Measurements from ENCODE around the gene NHSL1.
A peak's percentile ranks its signal among the peaks of the same experiment; 100 is the strongest.

Gene NHSL1

DNA sequence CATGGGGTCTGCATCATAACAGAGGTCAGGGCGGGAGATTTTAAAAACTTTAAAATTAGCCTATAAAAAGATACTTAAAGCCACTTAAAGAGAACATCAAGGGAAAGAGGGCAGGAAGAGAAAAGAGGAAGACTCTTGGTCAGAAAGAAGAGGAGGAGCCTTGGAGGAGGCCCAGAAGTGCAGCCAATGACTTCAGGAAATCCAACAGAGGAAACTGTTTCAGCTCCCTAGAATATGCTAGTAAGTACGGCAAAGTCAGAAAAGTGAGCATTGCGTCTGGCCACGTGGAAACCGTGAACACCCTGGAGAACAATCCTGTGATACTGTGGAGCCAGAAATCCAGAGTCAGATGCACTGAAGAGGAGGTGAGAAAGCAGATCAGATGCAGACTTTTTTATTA is 22.5 kb upstream of the NHSL1 start:
- DNase-seq, result no peak

DNA sequence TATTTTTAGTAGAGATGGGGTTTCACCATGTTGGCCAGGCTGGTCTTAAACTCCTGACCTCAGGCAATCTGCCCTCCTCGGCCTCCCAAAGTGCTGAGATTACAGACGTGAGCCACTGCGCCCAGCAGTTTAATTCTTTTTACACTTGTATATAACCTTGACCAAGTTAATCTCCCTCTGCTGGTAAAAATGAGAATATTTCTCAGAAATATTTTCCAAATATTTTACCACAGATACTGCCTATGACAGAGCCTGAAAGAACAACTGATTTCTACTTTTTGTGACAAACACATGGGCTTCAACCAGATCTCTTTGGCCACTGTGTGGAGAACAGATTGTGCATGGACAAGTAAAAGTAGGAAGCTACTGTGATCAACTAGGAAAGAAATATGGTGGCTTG is 21.2 kb upstream of the NHSL1 start:
- no peak for DNase-seq

DNA sequence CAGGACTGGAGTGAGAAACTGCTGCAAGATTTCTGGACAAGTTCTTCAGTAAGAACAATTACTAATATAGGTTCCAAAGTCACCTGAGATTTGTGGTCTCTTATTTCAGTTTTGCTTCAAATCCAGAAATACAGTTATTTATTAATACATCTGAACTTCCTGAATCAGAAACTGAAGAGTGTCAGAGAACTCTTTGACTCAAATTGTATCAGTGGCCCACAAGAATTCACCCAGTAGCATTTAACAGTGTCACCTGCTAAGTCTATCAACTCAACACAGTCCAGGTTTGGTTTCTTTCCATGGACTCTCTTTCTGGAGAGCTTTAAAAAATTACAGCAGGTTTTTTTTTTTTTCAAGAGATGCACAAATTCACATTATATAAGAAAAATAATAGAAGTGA is 18.8 kb upstream of the NHSL1 start:
- DNase-seq, result no peak

DNA sequence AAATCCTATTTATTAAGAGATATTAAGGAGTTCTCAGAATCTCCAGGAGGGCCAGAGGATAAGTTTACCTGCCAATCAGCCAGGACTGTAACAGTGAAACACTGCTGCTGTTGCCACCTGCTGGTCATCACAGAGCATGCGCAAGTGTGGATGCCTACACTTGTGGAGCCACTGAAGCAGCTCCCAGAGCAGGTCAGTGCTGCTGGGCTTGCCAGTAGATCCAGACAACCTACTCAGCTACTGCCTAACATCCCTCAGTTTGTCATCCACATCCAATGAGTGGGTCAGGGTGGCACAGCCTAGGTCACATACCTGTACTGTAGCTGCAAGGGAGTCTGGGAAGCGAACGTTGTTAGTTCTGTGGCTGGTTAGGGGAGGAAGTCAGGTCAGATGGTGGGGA is 18.3 kb upstream of the NHSL1 start:
- no peak for DNase-seq

DNA sequence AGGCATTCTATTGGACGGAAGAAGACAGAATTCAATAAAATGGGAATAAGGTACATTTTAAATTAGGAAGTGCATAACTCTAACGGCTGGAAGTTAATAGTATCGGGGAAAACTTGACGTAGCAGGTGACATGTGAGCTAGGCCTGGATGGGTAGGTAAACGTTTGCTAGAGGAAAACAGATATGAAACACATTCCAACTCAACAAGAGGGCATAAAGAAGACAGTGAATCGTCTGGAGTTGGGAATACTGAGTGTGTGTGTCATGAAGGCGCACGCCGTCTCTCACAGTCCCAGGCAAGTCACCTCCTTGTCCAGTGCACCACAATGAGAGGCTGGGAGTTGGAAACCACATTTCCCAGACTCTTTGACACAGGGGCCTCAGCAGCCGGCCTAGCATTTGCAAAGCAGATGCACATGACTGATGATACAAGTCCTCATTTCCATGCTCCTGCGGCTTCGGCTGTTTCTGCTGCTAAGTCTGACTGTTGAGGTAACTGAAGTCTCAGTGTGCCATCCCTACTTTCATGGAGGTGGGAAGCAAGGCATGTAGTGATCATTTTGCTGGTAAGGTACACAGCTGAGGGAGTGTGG is 16.5 kb upstream of the NHSL1 start:
- no peak for DNase-seq

DNA sequence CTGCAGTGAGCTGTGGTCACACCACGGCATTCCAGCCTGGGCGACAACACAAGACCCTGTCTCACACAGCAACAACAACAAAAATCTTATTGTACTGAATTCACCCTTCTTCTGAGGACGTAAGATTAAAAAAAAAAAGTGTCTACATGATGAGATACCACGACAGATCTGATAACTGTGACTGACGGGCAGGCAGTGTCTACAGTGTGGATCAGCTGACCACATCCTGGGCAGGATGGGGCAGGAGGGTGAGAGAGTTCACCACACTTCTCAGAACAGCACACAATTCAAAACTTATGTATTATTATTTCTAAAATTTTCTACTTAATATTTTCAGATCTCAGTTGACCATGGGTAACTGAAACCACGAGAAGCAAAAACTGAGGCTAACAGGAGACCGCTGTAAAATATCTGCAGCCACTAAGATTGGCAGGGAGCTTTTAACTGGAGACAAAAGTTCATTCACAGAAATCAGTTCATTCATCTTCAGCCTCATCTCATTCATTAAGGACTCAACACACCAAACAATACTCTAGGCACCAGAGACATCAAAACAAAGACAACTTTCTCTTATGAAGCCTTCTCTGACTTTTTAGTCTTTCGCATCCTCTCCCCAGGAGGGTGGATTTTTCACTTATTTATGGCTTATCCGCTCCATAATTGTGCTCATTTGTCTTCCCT is 15.7 kb upstream of the NHSL1 start:
- no peak for DNase-seq

DNA sequence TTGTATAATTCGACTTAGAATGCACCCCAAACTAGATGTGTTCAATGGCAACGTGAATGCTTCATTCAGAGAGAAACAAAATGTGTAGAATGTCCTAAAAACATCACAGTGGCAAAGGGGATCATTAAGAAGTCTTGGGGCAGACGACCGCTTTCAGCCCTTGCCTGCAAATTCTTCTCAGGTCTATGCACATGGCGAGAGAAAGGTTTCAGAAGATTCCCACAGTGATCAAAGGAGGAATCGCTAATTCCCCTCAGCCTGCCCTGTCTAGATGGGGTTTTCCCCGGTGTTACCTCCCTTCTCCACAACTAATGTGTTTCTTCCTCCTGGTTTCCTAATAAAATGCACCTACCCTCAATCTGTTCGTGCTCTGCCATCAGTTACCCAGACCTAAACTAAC is 13.3 kb upstream of the NHSL1 start:
- no peak for DNase-seq

DNA sequence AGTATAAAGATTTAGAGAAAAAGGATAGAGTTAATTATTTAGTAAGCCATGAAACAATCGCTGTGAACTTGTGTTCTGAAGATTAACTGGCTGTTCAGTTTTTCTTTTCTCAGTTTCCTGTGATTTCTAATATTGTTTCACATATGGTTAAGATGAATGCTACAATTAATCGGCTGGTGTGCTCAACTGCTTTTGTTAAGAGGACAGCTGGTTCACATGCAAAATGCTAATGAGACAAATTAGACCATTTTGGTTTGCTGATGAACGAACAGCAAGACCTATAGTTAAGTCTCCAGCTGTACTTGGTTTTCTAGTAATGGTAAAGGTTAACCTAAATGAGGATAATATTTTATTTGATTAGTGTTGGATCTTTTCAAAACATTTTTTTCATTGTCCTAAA is 10.8 kb upstream of the NHSL1 start:
- DNase-seq, result no peak

DNA sequence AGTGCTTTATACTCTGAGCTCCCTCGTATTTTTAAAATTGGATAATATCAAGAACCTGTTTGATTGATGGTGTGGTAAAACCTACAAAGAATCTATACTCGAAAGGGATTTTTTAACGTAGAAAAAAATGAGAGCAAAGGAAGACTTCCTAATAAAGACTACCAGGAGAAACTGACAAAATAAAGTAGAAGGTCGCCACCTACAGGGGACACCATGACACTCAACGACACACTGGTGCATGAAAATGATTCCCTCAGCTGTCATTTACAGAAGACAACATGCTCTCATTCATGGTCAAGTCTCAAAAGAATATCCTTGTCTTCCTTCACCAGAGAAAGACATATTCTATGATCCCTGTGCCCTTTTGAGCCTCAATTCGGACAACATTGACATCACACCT is 10.1 kb upstream of the NHSL1 start:
- DNase-seq, result no peak

DNA sequence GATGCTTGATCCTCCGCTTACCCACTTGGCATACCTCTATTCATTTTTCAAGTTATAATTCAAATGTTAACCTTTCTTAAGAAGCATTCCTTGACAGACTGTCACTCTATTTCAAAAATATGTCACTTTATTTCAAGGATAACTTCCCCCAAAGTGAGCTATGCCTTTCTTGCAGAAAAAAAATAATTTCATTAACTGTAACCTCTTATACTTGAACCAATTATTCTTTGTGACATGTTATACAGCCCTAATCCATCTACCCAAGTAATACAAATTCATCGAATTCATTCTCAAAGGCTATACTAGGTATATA is 9.3 kb upstream of the NHSL1 start:
- DNase-seq, result no peak

DNA sequence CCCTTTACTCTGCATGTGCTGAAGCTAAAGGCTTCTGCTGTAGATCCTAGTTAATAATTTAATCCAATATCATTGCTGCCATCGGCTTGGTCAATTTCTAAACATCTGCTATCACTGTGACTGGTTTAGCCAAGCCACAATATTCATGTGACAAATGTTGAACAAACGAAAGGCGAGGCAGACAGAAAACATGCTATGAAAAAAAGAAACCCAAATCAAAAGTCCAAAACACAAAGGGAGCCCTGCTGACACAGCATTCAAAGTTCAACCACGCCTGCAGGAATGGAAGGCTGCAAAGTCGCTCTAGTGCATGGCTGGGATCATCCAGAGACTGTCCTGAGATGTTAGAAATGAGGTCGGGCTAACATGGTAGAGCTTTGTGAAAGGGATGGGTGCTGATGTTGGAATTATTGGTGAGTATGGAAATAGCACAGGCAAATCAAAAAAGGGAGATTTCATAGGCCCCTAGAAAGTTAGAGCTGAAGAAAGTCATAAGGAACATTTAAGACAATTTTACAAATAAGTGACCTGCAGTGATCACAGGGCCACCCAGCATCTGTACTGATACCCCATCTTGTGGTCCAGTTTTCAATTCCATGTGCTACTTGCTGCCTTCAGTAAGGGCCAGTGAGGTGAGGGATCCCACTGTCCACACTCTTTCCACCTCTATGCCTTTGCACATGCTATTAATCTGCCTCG is 8.8 kb upstream of the NHSL1 start:
- DNase-seq, result no peak

DNA sequence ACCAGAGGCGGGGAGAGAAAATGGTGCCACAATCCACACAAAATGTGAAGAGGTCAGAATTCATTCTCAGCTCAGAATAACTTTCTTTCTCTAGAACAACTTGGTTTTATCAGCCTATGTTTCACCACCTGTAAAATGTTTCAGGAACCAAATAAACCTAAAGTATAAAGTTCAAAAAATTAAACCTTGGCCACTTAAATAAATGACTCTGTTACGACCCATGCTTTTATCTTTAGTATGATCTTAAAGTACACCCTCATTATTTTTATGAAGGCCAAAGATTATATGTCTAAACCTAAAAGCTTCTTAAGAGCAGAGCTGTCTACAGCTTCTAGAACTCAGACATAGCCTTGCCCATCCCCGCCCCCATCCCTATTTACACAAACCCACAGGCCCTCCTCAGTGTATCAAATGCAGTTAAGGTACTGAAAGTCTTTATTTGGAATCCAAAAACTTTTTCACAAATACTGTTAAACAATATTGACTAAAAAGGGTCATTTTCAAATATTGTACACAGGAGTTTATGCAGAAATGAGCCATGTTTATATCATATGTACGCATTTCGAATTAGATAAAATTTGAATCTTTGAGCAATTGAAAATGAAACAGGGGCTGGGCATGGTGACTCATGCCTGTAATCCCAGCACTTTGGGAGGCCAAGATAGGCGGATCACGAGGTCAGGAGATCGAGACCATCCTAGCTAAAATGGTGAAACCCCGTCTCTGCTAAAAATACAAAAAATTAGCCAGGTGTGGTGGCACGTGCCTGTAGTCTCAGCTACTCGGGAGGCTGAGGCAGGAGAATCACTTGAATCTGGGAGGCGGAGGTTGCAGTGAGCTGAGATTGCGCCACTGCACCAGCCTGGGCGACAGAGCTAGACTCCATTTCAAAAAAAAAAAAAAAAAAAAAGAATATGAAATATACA is 5.7 kb upstream of the NHSL1 start:
- no peak for DNase-seq

DNA sequence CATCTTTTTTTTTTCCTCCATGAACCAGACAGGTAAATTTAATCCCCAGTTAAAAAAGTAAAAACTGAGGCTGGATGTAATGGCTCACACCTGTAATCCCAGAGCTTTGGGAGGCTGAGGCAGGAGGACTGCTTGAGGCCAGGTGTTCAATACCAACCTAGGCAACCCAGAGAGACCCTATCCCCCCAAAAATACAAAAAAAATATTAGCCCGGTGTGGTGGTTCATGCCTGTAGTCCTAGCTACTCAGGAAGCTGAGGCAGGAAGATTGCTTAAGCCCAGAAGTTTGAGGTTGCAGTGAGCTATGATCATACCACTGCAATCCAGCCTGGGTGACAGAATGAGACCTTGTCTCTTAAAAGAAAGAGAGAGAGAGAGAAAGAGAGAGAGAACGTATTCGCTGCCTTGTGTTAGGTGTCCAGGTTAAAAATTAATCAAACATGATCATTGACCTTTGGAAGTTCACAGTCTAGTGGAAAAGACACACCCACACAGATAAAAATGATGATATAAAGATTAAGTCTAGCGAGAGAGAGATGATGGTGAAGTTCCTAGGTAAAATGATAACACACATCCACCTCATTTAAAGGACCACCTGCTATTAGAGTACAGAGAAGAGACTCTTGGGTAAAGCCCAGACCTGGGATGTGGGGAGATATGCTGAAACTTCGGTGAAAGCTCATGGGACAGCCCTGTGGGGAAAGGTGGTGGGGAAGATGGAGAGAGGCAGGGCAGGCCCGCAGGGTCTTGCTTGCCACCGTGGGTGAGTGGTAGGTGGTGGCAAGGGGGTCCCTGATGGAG is 4.8 kb upstream of the NHSL1 start:
- no peak for DNase-seq

DNA sequence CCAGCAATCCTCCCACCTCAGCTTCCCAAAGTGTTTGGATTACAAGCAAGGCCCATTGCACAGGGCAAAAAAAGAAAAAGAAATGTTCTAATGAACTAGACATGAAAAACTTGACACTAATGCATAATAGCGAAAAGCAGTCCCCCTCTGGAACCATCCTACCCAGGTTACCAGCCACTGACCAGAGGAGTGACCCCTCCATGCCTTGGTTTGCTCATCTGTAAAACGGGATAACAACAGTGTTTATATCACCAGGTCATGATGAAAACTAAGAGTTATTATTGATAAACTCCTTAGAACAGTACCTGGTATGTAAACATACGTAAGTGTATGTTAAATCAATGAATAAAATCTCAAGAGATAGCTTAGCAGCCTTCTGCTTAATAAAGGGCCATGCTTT is 3.3 kb upstream of the NHSL1 start:
- no peak for DNase-seq

DNA sequence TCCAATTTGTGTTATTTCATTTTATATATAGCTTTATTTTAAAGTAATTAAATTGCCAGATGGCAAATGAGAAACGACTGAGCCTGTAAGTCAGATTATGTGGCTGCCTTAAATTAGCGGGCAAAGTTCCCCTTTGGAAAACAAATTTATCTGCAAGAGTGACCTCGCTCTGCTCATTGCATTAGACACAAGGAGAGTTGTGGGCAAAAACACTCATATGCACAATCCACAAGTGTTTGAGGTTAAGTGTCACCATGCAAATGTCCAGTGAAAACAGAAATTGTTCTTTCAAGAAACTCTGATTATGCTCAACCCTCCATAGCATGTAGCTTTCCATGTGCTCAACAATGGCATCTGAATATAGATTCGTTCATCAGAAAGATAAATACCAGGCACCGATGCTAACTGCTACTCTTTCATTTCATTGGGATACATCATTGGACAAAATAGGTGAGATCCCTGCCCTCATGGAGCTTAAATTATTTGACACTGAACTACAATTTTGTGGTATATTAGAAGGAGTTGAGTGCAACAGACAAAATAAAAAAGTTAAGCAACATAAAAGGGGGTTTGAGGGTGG is 1.7 kb upstream of the NHSL1 start:
- no peak for DNase-seq

DNA sequence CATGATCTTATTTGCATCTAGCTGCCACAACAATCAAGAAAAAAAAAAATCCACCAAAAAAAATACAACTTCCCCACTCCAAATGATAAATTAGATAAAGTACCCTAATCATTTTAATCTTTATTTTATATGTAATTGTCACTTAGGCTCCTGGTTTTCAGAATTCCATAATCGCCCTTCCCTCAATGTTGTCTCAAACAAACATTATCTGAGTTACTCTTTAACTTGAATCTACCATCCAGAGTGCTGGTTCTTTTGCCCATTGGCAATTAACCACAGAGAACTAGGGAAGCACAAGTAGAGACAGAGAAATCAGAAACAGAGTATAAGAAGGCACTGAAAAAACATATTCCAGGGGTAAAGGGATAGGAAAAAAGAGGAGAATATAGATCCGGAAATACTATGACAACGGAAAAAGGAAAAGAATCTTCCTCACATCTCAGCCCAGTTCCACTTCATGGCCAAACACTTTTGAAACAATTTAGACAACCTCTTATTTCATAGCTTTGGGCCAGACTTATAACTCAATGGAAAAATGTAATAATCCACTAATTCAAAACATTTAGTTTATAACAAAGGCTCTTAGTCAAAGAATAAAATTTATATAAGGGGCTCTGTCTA is 861 bp upstream of the NHSL1 start:
- no peak for DNase-seq

DNA sequence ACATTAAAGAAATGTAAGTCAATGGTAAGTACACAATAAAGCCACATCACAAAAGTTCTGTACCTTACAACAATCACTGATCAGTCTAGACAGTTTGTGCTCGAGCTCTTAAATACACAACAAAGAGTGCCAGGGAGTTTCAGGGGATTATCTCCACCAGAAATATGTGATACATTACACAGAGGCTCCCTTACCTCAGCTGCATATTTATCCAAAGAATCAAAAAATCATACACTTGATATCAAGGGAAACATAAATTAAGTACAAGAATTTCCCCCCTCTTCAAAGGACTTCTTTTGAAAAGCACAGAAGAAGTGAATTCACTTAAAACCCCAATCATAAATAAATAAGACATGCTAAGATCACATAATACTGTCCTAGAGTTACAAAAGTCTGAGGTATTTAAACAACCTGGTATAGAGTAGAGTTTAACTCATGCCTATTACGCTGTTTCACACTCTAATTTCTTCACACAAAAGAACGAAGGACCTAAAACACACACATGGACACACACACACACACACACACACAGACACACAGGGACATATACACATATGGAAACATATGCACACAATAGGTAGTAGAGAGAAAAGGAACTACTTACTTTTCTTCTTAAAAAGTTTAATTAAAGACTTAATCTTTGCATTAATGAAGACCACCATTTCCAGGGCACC is 528 bp downstream of the NHSL1 start:
- DNase-seq, result no peak

DNA sequence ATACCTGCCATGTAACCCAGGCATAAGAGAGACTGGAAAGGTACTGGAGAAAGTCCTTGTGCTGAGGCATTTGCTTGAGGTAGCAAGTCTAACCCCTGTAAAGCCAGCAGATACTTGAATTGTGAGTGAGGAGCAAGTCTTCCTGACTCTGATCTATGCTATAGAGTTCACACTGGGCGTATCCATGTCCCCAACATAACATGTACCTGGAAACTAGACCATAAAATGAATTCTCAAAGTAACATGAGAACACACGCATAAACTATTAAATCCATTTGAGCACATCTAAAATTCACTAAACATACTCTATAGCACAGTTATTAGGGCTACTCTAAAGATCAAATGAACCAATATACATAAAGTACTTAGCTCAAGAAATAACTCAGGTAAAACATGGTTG is 2.0 kb downstream of the NHSL1 start:
- no peak for DNase-seq

DNA sequence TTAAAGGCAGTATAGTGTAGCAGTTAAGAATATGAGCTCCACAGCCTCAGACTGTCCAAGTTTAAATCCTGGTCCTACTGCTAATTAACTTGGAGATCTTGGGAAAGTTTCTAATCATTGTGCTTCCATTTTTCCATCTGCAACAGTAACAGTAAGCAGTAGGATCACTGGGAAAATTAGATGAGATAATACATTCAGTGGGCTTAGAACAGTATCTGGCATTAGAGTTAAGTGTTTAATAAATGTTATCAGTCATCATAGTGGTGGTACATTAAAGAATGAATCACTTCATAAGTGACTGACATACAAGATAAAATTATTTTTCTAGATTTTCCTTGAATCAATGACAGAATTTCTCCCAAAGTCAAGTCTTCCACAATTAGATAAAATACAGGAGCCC is 5.0 kb downstream of the NHSL1 start:
- DNase-seq, result no peak

DNA sequence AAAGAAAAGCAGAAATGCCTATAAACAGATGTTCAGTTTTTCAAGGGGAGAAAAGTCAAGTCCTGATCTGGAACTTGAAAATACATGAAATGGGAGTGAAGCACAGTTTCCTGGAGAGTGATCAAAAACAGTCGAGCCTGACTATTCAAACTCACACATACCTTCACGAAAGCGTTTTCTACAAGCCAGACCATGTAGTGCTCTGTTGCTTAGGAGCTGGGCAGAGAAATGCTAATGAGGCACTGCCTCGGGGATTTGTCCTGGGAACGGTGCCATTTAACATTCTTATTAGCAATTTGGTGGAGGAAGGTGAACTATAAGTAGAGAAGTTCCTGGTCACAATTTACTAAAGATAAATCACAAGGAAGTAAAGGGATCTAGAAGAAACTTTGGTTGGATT is 5.9 kb downstream of the NHSL1 start:
- peak; percentile 11 for DNase-seq

DNA sequence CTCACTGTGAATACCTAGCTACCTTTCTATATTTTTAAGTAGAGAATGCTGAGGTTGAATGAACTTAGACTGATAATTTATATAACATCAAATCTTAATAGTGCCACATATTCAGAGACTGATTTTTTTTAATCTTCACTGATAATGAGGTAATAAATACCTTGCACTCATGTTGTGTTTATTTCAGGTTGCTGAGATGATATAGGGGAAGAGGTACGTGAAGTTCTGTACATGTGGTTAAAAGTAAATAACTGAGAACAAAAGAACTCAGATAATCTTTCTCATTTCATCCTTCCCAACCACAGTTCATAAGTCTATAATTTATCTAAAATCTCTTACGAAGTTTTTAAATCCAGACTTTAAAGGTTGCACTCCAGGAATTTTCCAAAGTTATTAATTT is 6.4 kb downstream of the NHSL1 start:
- no peak for DNase-seq

Data from DMS79 (cell line).